ENCODE results near the gene ARFGEF2.

GRCh38 chr20:48905297-48905647, 16.2 kb upstream of the ARFGEF2 start:
- TF ChIP-seq SUZ12 (IDR thresholded peaks at IDR 0.05; ENCODE audit: extremely low read depth, insufficient read depth, insufficient read length): no peak
- no peak for TF ChIP-seq YY1 (IDR thresholded peaks at IDR 0.05; ENCODE audit: insufficient read depth, insufficient read length)
